Gastroesophageal sphincter (tissue), 3 donors: ENCODE measurements around the gene GSAP.

Experiments used
- POLR2A ChIP-seq, 2 donors: fragments of 450-650 bp; IDR thresholded peaks; one replicate each; pipeline ENCODE4 v1.6.1; 2017; ENCODE audit warnings: antibody characterized with exemption in 2 of 2, mild to moderate bottlenecking in 2 of 2, moderate library complexity in 1 of 2
- TF ChIP-seq, protein P1 (sequence below), 4 experiments: fragments of 200-600 bp in 2 of 4; fragments of 450-650 bp in 2 of 4; sonication (generic) in 1 of 4; IDR thresholded peaks; one replicate each; pipeline ENCODE4 v1.5.1; 2017 to 2019; ENCODE audit warnings: antibody characterized with exemption in 4 of 4, mild to moderate bottlenecking in 2 of 4, moderate library complexity in 2 of 4

DNA sequence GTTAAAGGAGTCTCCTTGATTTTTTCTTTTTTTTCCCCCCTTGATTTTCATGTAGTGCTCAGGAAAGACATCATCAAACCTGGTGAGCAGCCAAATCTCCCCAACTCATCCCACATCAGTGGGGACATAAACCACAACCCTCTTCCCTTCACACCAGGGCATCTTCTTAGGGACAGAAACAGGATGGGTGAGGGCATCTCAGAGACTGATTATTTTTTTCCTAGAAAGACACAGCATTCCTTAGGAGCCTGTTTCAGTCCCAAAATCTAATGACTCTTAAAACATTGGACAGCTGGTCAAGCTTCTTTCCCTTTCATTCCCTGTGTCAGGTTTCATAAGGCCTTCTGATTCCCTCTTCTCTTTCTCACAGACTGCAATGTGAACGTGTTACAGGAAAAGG, 31.5 kb upstream of the GSAP start:
- no peak for TF ChIP-seq POLR2A (IDR thresholded peaks at IDR 0.05)
- TF ChIP-seq, protein P1, sequence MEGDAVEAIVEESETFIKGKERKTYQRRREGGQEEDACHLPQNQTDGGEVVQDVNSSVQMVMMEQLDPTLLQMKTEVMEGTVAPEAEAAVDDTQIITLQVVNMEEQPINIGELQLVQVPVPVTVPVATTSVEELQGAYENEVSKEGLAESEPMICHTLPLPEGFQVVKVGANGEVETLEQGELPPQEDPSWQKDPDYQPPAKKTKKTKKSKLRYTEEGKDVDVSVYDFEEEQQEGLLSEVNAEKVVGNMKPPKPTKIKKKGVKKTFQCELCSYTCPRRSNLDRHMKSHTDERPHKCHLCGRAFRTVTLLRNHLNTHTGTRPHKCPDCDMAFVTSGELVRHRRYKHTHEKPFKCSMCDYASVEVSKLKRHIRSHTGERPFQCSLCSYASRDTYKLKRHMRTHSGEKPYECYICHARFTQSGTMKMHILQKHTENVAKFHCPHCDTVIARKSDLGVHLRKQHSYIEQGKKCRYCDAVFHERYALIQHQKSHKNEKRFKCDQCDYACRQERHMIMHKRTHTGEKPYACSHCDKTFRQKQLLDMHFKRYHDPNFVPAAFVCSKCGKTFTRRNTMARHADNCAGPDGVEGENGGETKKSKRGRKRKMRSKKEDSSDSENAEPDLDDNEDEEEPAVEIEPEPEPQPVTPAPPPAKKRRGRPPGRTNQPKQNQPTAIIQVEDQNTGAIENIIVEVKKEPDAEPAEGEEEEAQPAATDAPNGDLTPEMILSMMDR (IDR thresholded peaks at IDR 0.05): no peak
